ENCODE data around the gene SSBP3. TPM values are rescaled to one million over a fixed set of nuclear protein-coding genes. Genes with fewer than 3 reads are reported as not detected.

The SSBP3 gene
- total and polyA plus RNA-seq, 2 donors from 2014 or later: 33.3 to 49.6 TPM

DNA sequence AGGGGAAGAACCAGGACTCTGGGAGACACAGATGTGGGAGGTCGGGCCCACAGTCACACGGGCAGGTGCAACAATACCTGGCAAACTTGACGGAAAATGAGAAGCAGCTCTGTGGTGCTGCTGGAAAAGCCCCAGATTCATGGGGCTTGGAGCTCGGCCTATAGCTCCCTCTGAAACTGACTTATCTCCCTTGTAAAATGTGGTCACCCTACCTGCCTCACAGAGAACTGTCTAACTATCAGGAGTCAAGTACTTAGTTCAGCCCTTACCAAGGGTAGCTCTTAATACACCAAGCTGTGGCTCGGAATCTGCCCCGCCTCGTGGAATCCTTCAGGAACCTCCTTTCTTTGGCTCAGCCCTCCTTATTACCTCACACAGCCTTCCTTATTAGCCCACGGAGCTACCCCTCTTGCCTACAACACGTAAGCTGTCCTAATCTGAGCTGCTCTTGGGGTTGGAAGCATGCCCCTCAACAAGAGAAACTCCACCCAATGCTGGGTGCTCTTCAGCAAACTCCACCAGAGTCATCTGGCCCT is 137.4 kb downstream of the SSBP3 start:
- no peak for FAIRE-seq
- peak overlapping the region in 1 of 3 donors; percentile 23 for H3K9ac ChIP-seq (ENCODE audit: low read length in 3 of 3)
- TF ChIP-seq, protein P1, sequence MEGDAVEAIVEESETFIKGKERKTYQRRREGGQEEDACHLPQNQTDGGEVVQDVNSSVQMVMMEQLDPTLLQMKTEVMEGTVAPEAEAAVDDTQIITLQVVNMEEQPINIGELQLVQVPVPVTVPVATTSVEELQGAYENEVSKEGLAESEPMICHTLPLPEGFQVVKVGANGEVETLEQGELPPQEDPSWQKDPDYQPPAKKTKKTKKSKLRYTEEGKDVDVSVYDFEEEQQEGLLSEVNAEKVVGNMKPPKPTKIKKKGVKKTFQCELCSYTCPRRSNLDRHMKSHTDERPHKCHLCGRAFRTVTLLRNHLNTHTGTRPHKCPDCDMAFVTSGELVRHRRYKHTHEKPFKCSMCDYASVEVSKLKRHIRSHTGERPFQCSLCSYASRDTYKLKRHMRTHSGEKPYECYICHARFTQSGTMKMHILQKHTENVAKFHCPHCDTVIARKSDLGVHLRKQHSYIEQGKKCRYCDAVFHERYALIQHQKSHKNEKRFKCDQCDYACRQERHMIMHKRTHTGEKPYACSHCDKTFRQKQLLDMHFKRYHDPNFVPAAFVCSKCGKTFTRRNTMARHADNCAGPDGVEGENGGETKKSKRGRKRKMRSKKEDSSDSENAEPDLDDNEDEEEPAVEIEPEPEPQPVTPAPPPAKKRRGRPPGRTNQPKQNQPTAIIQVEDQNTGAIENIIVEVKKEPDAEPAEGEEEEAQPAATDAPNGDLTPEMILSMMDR (IDR thresholded peaks at IDR 0.05; ENCODE audit: borderline replicate concordance, extremely low read depth, insufficient read depth): no peak
- H3K27ac ChIP-seq (ENCODE audit: low read depth in 2 of 2, low read length in 2 of 2): peak overlapping the region in 1 of 2 donors; percentile 32
- H3K9me3 ChIP-seq (ENCODE audit: control insufficient read depth in 2 of 3, insufficient read depth in 1 of 3, low read length in 3 of 3): no peaks in the 10 kb centered on the region
- H3K36me3 ChIP-seq (ENCODE audit: control insufficient read depth in 2 of 3, insufficient read depth in 3 of 3, low read length in 3 of 3): no peaks in the 10 kb centered on the region
- H3K4me3 ChIP-seq (ENCODE audit: low read length in 3 of 3): no peak overlapping the region
- no peak for DNase-seq
- peaks cover 3 to 33% (median 17%) of the 10 kb centered on the region in 3 donors for H3K4me1 ChIP-seq (ENCODE audit: control insufficient read depth in 2 of 3, insufficient read depth in 2 of 3, low read depth in 1 of 3, low read length in 3 of 3)
- intact Hi-C loops (cut with DNase I): loop anchor here (10.0 kb wide), 1 partner anchor 136 kb away; the partner anchor contains the start of gene SSBP3
- no peaks in the 10 kb centered on the region for H3K27me3 ChIP-seq (ENCODE audit: control insufficient read depth, insufficient read depth, low read length)

DNA sequence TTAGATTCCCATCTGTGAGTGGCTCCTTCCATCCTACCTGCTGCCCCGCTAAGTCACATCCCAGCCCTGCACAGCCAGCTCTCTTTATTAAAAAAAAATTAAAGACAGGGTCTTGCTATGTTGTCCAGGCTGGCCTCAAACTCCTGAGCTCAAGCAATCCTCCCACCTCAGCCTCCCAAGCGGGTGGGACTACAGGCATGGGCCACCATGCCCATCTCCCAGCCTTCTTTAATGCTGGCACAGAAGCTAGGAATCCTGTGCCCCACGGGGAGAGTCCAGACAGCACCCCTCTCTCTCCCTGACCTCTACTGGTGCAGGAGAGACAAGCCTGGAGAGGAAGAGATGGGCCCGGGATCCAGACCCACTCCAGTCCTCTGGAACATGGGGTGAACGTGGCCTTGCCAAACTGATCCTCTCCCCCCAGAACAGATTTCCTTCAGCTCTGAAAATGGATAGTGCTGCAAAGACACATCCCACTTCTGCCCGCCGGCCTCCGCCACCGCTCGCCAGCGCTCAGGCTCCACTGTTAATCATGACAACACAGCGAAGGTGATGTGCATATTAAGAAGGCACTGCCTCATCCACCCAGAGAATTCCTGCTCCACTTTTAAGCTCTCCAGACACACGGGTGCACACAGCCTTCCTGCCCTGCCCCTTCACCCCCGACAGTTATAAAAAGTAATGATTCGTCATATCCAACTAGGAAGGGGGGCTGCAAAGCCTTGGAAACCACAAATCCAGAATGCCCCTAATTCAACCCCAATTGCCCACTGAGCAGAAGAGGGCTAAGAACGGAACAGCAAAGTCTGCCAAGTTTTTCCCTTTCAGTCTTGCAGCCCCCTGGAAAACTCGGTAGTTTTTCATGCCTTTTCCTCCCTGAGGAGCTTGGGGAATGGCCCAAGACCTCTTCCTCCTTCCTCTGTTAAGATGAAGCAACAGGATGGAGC is 138.1 kb downstream of the SSBP3 start:
- H3K36me3 ChIP-seq (ENCODE audit: control insufficient read depth in 2 of 3, insufficient read depth in 3 of 3, low read length in 3 of 3): no peaks in the 10 kb centered on the region
- no peaks in the 10 kb centered on the region for H3K9me3 ChIP-seq (ENCODE audit: control insufficient read depth in 2 of 3, insufficient read depth in 1 of 3, low read length in 3 of 3)
- H3K27ac ChIP-seq (ENCODE audit: low read depth in 2 of 2, low read length in 2 of 2): no peak overlapping the region
- H3K4me1 ChIP-seq (ENCODE audit: control insufficient read depth in 2 of 3, insufficient read depth in 2 of 3, low read depth in 1 of 3, low read length in 3 of 3): peaks cover 3 to 27% (median 14%) of the 10 kb centered on the region in 3 donors
- no peak overlapping the region for H3K9ac ChIP-seq (ENCODE audit: low read length in 3 of 3)
- DNase-seq (no peak), FAIRE-seq (no peak)
- TF ChIP-seq, protein P1 (IDR thresholded peaks at IDR 0.05; ENCODE audit: borderline replicate concordance, extremely low read depth, insufficient read depth): no peak
- H3K4me3 ChIP-seq (ENCODE audit: low read length in 3 of 3): no peak overlapping the region
- intact Hi-C loops (cut with DNase I): loop anchor here (10.0 kb wide), 1 partner anchor 137 kb away; the partner anchor contains the start of gene SSBP3
- no peaks in the 10 kb centered on the region for H3K27me3 ChIP-seq (ENCODE audit: control insufficient read depth, insufficient read depth, low read length)

DNA sequence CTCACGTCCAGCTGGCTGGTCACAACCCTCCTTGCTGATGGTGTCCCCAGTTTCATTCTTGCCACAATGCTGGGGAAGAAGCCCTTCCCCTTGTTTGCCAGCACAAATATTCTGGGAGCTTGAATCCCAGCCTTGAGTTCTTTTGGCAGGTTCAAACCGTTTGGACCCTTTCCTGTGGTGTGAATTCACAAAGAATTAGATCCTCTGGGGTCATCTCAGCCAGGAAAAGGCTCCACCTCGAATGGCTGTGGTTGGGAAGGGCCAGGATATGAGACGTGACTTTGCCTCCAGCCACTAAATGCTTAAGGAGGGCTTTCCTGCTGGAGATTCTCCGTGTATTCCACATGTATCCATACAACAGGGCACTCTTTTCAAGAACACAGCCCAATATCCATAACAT is 139.3 kb downstream of the SSBP3 start:
- H3K4me3 ChIP-seq (ENCODE audit: low read length in 3 of 3): no peak overlapping the region
- DNase-seq (no peak), FAIRE-seq (no peak)
- H3K9me3 ChIP-seq (ENCODE audit: control insufficient read depth in 2 of 3, insufficient read depth in 1 of 3, low read length in 3 of 3): no peaks in the 10 kb centered on the region
- peaks cover 0 to 15% (median 10%) of the 10 kb centered on the region in 3 donors for H3K4me1 ChIP-seq (ENCODE audit: control insufficient read depth in 2 of 3, insufficient read depth in 2 of 3, low read depth in 1 of 3, low read length in 3 of 3)
- TF ChIP-seq, protein P1 (IDR thresholded peaks at IDR 0.05; ENCODE audit: borderline replicate concordance, extremely low read depth, insufficient read depth): no peak
- no peak overlapping the region for H3K27ac ChIP-seq (ENCODE audit: low read depth in 2 of 2, low read length in 2 of 2)
- no peak overlapping the region for H3K9ac ChIP-seq (ENCODE audit: low read length in 3 of 3)
- intact Hi-C loops (cut with DNase I): loop anchor here (10.0 kb wide), 1 partner anchor 138 kb away; the partner anchor contains the start of gene SSBP3
- peaks cover 0 to 3% (median 0%) of the 10 kb centered on the region in 3 donors for H3K36me3 ChIP-seq (ENCODE audit: control insufficient read depth in 2 of 3, insufficient read depth in 3 of 3, low read length in 3 of 3)
- no peaks in the 10 kb centered on the region for H3K27me3 ChIP-seq (ENCODE audit: control insufficient read depth, insufficient read depth, low read length)
